ENCODE results near the gene CATSPERE. TPM values are rescaled to one million over a fixed set of nuclear protein-coding genes. Genes with fewer than 3 reads are reported as not detected.
"Not testable (repeated sequence)": the region's sequence is repeated elsewhere in the genome, so short reads cannot be mapped to it uniquely, and the experiment has no call there.

The CATSPERE gene
- total and polyA plus RNA-seq, 7 experiments from 2014 or later: 0.24 to 2.2 (median 1.0) TPM

- no peaks in the 10 kb centered on the region for H3K9me3 ChIP-seq (ENCODE audit: control insufficient read depth in 2 of 3, low read length in 3 of 3)
- Mint-ChIP-seq H3K4me3 (no peak overlapping the region), H3K4me1 (peaks cover 2 to 46% (median 27%) of the 10 kb centered on the region in 7 donors), H3K9me3 (peaks cover 0 to 4% (median 0%) of the 10 kb centered on the region in 11 donors), H3K27me3 (no peaks in the 10 kb centered on the region), H3K36me3 (peaks cover 5 to 58% (median 26%) of the 10 kb centered on the region in 5 donors), H3K27ac (no peak overlapping the region)
- no peak overlapping the region for H3K4me3 ChIP-seq (ENCODE audit: low read length)
- H3K27me3 ChIP-seq (ENCODE audit: control insufficient read depth in 2 of 2, insufficient read depth in 2 of 2, low read length in 2 of 2): no peaks in the 10 kb centered on the region
- no peaks in the 10 kb centered on the region for H3K4me1 ChIP-seq (ENCODE audit: control insufficient read depth in 2 of 2, insufficient read depth in 2 of 2, low read length in 2 of 2)
- no peak for DNase-seq
- ChIA-PET POLR2A (no interaction called here), CTCF (no interaction called here)
- H3K36me3 ChIP-seq (ENCODE audit: control insufficient read depth in 2 of 3, insufficient read depth in 3 of 3, low read length in 3 of 3): no peaks in the 10 kb centered on the region
- ATAC-seq: no peak
- intact Hi-C loops (cut with micrococcal nuclease): no loop called here
- no peak overlapping the region for H3K27ac ChIP-seq (ENCODE audit: low read depth, low read length)
Observed at GRCh38 chr1:244680667-244681066, 219.6 kb downstream of the CATSPERE start.

DNA sequence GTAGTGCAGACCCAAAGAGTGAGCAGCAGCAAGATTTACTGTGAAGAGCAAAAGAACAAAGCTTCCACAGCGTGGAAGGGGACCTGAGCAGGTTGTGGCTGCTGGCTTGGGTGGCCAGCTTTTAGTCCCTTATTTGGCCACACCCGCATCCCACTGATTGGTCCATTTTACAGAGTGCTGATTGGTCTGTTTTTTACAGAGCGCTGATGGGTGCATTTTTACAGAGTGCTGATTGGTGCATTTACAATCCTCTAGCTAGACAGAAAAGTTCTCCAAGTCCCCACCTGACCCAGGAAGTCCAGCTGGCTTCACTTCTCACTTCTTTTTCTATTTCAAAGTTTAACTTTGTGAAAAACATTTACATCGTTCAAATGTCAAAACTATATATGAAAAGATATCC lies 221.0 kb downstream of the CATSPERE start:
- peaks cover 4 to 40% (median 28%) of the 10 kb centered on the region in 7 donors for H3K4me1 Mint-ChIP-seq
- H3K4me3 Mint-ChIP-seq; CTCF ChIA-PET; POLR2A ChIA-PET; DNase-seq; H3K4me1 ChIP-seq (ENCODE audit: control insufficient read depth in 2 of 2, insufficient read depth in 2 of 2, low read length in 2 of 2); H3K27me3 Mint-ChIP-seq; H3K9me3 Mint-ChIP-seq; H3K36me3 ChIP-seq (ENCODE audit: control insufficient read depth in 2 of 3, insufficient read depth in 3 of 3, low read length in 3 of 3); H3K27me3 ChIP-seq (ENCODE audit: control insufficient read depth in 2 of 2, insufficient read depth in 2 of 2, low read length in 2 of 2); H3K4me3 ChIP-seq (ENCODE audit: low read length); ATAC-seq; H3K9me3 ChIP-seq (ENCODE audit: control insufficient read depth in 2 of 3, low read length in 3 of 3); intact Hi-C loops (cut with micrococcal nuclease); H3K27ac ChIP-seq (ENCODE audit: low read depth, low read length): not testable (repeated sequence)
- H3K36me3 Mint-ChIP-seq: peaks cover 15 to 60% (median 31%) of the 10 kb centered on the region in 5 donors
- peak overlapping the region in 1 of 9 donors; percentile 13 for H3K27ac Mint-ChIP-seq

Other genes with a start within 250 kb of the CATSPERE start
- 10 to 100 TPM; 38.8 to 61.0 (median 52.4) TPM for gene ADSS2, start 9.4 kb upstream of the CATSPERE start, total RNA-seq
- gene ADSS2, start 9.4 kb upstream of the CATSPERE start, polyA plus RNA-seq: 10 to 100 TPM; 25.3 to 27.6 TPM
- gene DESI2, start 191.9 kb downstream of the CATSPERE start, total RNA-seq: 10 to 100 TPM; 13.0 to 23.4 (median 17.6) TPM
- gene DESI2, start 191.9 kb downstream of the CATSPERE start, polyA plus RNA-seq: 10 to 100 TPM in 1 of 2 donors, 1 to 10 TPM in 1; 10.0 to 12.3 TPM